ENCODE results near the gene SCML1.

DNA sequence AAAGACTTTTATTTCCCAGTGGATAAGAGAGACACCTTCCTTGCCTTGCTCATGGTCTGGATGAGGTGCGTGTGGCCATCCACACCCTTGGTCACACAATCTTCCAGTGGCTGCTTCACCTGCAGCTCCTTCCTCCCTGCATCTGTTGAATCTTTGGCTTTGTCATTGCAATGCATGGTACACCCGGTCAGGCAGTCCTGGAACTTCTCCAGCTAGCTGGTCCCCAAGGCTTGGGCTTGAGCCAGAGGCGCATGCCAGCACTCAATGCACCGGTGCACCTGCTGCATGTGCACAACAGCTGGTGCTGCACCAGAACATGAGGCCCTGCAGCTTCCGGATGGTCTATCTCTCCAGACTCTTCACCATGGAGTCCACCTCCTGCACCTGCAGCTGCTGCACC lies 31.7 kb downstream of the SCML1 start:
- TF ChIP-seq IRF2 (CRISPR knock-in tag; IDR thresholded peaks at IDR 0.05): no peak
- no peak for TF ChIP-seq SMAD3 (CRISPR knock-in tag; conservative IDR thresholded peaks at IDR 0.05)
- no peak for TF ChIP-seq ZBTB17 (CRISPR knock-in tag; IDR thresholded peaks at IDR 0.05)
- TF ChIP-seq SRSF1 (IDR thresholded peaks at IDR 0.05; ENCODE audit: low read depth, low read length): no peak
- TF ChIP-seq, protein P1, sequence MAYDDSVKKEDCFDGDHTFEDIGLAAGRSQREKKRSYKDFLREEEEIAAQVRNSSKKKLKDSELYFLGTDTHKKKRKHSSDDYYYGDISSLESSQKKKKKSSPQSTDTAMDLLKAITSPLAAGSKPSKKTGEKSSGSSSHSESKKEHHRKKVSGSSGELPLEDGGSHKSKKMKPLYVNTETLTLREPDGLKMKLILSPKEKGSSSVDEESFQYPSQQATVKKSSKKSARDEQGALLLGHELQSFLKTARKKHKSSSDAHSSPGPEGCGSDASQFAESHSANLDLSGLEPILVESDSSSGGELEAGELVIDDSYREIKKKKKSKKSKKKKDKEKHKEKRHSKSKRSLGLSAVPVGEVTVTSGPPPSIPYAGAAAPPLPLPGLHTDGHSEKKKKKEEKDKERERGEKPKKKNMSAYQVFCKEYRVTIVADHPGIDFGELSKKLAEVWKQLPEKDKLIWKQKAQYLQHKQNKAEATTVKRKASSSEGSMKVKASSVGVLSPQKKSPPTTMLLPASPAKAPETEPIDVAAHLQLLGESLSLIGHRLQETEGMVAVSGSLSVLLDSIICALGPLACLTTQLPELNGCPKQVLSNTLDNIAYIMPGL (CRISPR knock-in tag; IDR thresholded peaks at IDR 0.05): no peak
- no peak for TF ChIP-seq FOXJ2 (tag; IDR thresholded peaks at IDR 0.05)
- TF ChIP-seq EZH2 (IDR thresholded peaks at IDR 0.05; ENCODE audit: borderline replicate concordance, low read depth, low read length): no peak
- TF ChIP-seq, protein P2, sequence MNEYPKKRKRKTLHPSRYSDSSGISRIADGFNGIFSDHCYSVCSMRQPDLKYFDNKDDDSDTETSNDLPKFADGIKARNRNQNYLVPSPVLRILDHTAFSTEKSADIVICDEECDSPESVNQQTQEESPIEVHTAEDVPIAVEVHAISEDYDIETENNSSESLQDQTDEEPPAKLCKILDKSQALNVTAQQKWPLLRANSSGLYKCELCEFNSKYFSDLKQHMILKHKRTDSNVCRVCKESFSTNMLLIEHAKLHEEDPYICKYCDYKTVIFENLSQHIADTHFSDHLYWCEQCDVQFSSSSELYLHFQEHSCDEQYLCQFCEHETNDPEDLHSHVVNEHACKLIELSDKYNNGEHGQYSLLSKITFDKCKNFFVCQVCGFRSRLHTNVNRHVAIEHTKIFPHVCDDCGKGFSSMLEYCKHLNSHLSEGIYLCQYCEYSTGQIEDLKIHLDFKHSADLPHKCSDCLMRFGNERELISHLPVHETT (CRISPR knock-in tag; conservative IDR thresholded peaks at IDR 0.05 in 1 of 2, IDR thresholded peaks at IDR 0.05 in 1 of 2): no peak
- TF ChIP-seq RAD21 (CRISPR knock-in tag; conservative IDR thresholded peaks at IDR 0.05 in 1 of 2, IDR thresholded peaks at IDR 0.05 in 1 of 2): no peak
- no peak for TF ChIP-seq MYNN (IDR thresholded peaks at IDR 0.05)
- no peak for TF ChIP-seq MYNN (CRISPR knock-in tag; IDR thresholded peaks at IDR 0.05)
- no peak for TF ChIP-seq HDAC1 (IDR thresholded peaks at IDR 0.05)
- no peak for TF ChIP-seq JUN (IDR thresholded peaks at IDR 0.05; ENCODE audit: borderline replicate concordance, low read depth, low read length)
- TF ChIP-seq JUN (CRISPR knock-in tag; IDR thresholded peaks at IDR 0.05; ENCODE audit: borderline replicate concordance): no peak

Measured in K562 (cell line).